Motor neuron (in vitro differentiated cells): ENCODE measurements around the gene PIERCE2. TPM values are rescaled to one million over a fixed set of nuclear protein-coding genes. Genes with fewer than 3 reads are reported as not detected.
"Not testable (repeated sequence)": the region's sequence is repeated elsewhere in the genome, so short reads cannot be mapped to it uniquely, and the experiment has no call there.

Experiments used
- ATAC-seq, 8 experiments: fragments of 200-7000 bp; cut with Tn5 transposase; replicated peaks in 6 of 8; 2 replicates each; pipeline ENCODE4 v1.8.0; 2021; ENCODE audit warnings: mild to moderate bottlenecking in 8 of 8, moderate library complexity in 8 of 8
- H3K27ac ChIP-seq, 2 donors: fragments of 250-450 bp; sonication (Bioruptor Pico); 2 replicates each; pipeline ENCODE4 v1.9.0; 2021; ENCODE audit warnings: antibody characterized with exemption in 2 of 2, mild to moderate bottlenecking in 2 of 2, moderate library complexity in 1 of 2
- H3K4me1 ChIP-seq, 2 donors: fragments of 250-450 bp; sonication (Bioruptor Pico); replicated peaks in 1 of 2; 2 replicates each; pipeline ENCODE4 v1.6.1; 2021; ENCODE audit warnings: antibody characterized with exemption in 2 of 2, mild to moderate bottlenecking in 2 of 2, moderate library complexity in 1 of 2
- H3K4me3 ChIP-seq, 5 donors: fragments of 250-450 bp; sonication (Bioruptor Pico); 2 replicates each; pipeline ENCODE4 v1.9.0; 2021; ENCODE audit warnings: antibody characterized with exemption in 5 of 5, mild to moderate bottlenecking in 5 of 5, moderate library complexity in 4 of 5
- WGBS, 10 experiments: fragments of 450-650 bp; shearing (Covaris generic); methylation state at CpG; one replicate each; pipeline ENCODE4 v1.0.0; 2022; 5-methylcytosine and 5-hydroxymethylcytosine counted together
- in situ Hi-C, 9 experiments: fragments of 400-800 bp; cut with MboI; loops; one replicate each; pipeline ENCODE4 v1.15.0; 2021; ENCODE audit warnings: low sequenced_read_pairs in 9 of 9, low pct_unique_long_range_greater_than_20kb in 2 of 9; ENCODE audit not compliant: unreplicated experiment in 9 of 9
- total RNA-seq, 8 experiments: library from RNA; unstranded; fragments of 300-600 nt; gene quantifications; 2 replicates each; pipeline versions ENCODE4 v1.2.3 to v1.2.4, GENCODE V29; 2022

Gene PIERCE2
- total RNA-seq, 8 experiments from 2014 or later = 3.9 to 25.2 (median 8.9) TPM

GRCh38 chr15:55400050-55400449 lies 8.2 kb upstream of the PIERCE2 start:
- WGBS, 10 experiments = 73 to 100% (median 83%) methylated on average over 2 to 6 of the region's 8 CpGs; no CpG with 5 or more reads in 3 of the 10 experiments
- H3K27ac ChIP-seq, in situ Hi-C loops, ATAC-seq, H3K4me3 ChIP-seq: not testable (repeated sequence)
- H3K4me1 ChIP-seq = peaks cover 18 to 23% of the 10 kb centered on the region in 2 donors

GRCh38 chr15:55401786-55402246 lies 6.5 kb upstream of the PIERCE2 start:
- Histone ChIP-seq H3K4me1 (peaks cover 18 to 27% of the 10 kb centered on the region in 2 donors), H3K27ac (no peak overlapping the region), H3K4me3 (no peak overlapping the region)
- in situ Hi-C loops = no loop called here
- WGBS, 10 experiments = 40 to 100% (median 96%) methylated on average over 1 of the region's 1 CpG; no CpG with 5 or more reads in 2 of the 10 experiments
- ATAC-seq = no peak

- Histone ChIP-seq H3K4me3 (peak overlapping the region in 2 of 5 donors; percentile 5 to 23), H3K4me1 (peaks cover 18 to 28% of the 10 kb centered on the region in 2 donors), H3K27ac (peak overlapping the region in 1 of 2 donors; percentile 79)
- in situ Hi-C loops = no loop called here
- no peak for ATAC-seq
These were observed 5.6 kb upstream of the PIERCE2 start for GRCh38 chr15:55402707-55403106.

GRCh38 chr15:55403531-55403930 lies 4.8 kb upstream of the PIERCE2 start:
- Histone ChIP-seq H3K4me1 (peaks cover 18 to 28% of the 10 kb centered on the region in 2 donors), H3K4me3 (peak overlapping the region in 4 of 5 donors; percentile 5 to 23 (median 11)), H3K27ac (peak overlapping the region; percentile 71 to 79)
- in situ Hi-C loops = no loop called here
- no peak for ATAC-seq

- Histone ChIP-seq H3K27ac (peak overlapping the region; percentile 89 to 91), H3K4me1 (peaks cover 21 to 29% of the 10 kb centered on the region in 2 donors), H3K4me3 (peak overlapping the region; percentile 63 to 96 (median 79))
- peak in 2 of 8 experiments; percentile 1 to 2 for ATAC-seq
- 0 to 20% (median 0%) methylated on average over 1 to 9 of the region's 20 CpGs; no CpG with 5 or more reads in 1 of the 10 experiments for WGBS, 10 experiments
- in situ Hi-C loops = no loop called here
These were observed 740 bp upstream of the PIERCE2 start for GRCh38 chr15:55407498-55408011.

GRCh38 chr15:55408976-55409375 lies 681 bp downstream of the PIERCE2 start:
- H3K27ac ChIP-seq = peak overlapping the region; percentile 47 to 55
- ATAC-seq, in situ Hi-C loops: not testable (repeated sequence)
- H3K4me3 ChIP-seq = peak overlapping the region; percentile 63 to 96 (median 79)
- 0 to 100% (median 59%) methylated on average over 2 to 11 of the region's 14 CpGs for WGBS, 10 experiments
- H3K4me1 ChIP-seq = peaks cover 11 to 15% of the 10 kb centered on the region in 2 donors

GRCh38 chr15:55417678-55418077 lies 9.4 kb downstream of the PIERCE2 start:
- in situ Hi-C loops, H3K4me1 ChIP-seq, H3K4me3 ChIP-seq, ATAC-seq, H3K27ac ChIP-seq: not testable (repeated sequence)
- WGBS, 10 experiments = 70 to 100% (median 87%) methylated on average over 3 to 7 of the region's 8 CpGs; no CpG with 5 or more reads in 5 of the 10 experiments

- no peak overlapping the region for H3K27ac ChIP-seq
- no peak for ATAC-seq
- no peak overlapping the region for H3K4me3 ChIP-seq
- no peaks in the 10 kb centered on the region for H3K4me1 ChIP-seq
- in situ Hi-C loops = no loop called here
These were observed 12.0 kb downstream of the PIERCE2 start for GRCh38 chr15:55420171-55420866.

- no peak overlapping the region for H3K27ac ChIP-seq
- H3K4me1 ChIP-seq = no peaks in the 10 kb centered on the region
- in situ Hi-C loops = no loop called here
- 0% methylated on average over 1 of the region's 1 CpG; no CpG with 5 or more reads in 1 of the 10 experiments for WGBS, 10 experiments
- peak in 1 of 8 experiments; percentile 34 for ATAC-seq
- H3K4me3 ChIP-seq = no peak overlapping the region
These were observed 13.8 kb downstream of the PIERCE2 start for GRCh38 chr15:55422089-55422488.

GRCh38 chr15:55434989-55435825 lies 26.9 kb downstream of the PIERCE2 start:
- peak; percentile 44 to 98 (median 70) for ATAC-seq
- Histone ChIP-seq H3K4me3 (no peak overlapping the region), H3K27ac (no peak overlapping the region), H3K4me1 (peaks cover 0 to 4% of the 10 kb centered on the region in 2 donors)
- 9 to 46% (median 28%) methylated on average over 2 to 6 of the region's 6 CpGs for WGBS, 10 experiments
- in situ Hi-C loops = loop anchor here in 3 of 9 experiments (10.0 to 25.0 kb wide), 3 partner anchors 98 to 223 kb away; no protein-coding TSS in a partner anchor

- ATAC-seq, H3K27ac ChIP-seq, H3K4me3 ChIP-seq, H3K4me1 ChIP-seq: not testable (repeated sequence)
- 67 to 100% (median 93%) methylated on average over 1 to 3 of the region's 15 CpGs; no CpG with 5 or more reads in 7 of the 10 experiments for WGBS, 10 experiments
- in situ Hi-C loops = loop anchor here in 3 of 9 experiments (25.0 kb wide), 2 partner anchors 106 to 231 kb away; no protein-coding TSS in a partner anchor
These were observed 34.8 kb downstream of the PIERCE2 start for GRCh38 chr15:55443141-55443540.

- not testable (repeated sequence) for H3K4me1 ChIP-seq, H3K27ac ChIP-seq, ATAC-seq, H3K4me3 ChIP-seq
- WGBS, 10 experiments = no CpG with 5 or more reads among the region's 27 CpGs
- in situ Hi-C loops = loop anchor here in 3 of 9 experiments (25.0 kb wide), 2 partner anchors 109 to 234 kb away; no protein-coding TSS in a partner anchor
These were observed 37.6 kb downstream of the PIERCE2 start for GRCh38 chr15:55445936-55446335.
